Measurements from ENCODE around the gene IGFN1.
"Not testable (repeated sequence)": the region's sequence is repeated elsewhere in the genome, so short reads cannot be mapped to it uniquely, and the experiment has no call there.

The IGFN1 gene

DNA sequence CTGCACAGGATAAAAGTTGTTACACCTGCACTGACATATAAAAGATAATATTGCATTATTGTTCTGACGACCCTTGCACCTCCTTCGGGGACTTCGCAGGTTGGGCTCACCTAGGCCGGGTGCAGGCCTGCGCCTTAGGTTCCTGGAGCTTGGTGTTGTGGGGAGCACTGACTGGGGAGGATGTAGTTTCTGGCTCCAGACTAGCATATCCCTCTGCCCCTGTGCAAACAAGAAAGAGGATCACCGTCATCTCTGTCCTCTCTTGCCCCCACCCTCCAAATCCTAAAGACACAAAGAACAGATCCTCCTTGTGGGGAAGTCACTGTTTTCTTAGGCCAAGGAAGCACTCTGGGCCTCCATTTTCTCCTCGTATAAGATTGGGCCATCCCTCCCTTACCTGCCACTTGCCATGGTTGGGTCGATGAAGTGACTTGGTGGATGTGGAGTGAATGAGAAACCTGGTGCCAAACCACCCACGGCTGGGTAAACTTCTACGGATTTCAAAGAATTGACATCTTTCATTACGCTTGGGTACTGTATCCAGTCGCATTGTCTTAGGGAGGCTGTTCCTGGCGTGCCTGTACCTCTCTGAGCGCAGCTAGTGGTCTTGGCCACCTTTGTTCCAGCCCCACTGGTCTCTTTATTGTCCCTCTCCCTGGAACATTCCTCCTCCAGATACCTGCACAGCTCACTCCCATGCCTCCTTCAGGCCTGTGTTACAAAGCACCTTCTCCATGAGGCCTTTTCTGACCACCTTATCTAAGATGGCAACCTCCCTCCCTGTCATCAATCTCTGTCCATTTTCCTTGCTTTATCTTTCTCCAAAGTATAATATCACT, 58.3 kb downstream of the IGFN1 start:
- no peak for DNase-seq (ENCODE audit: low read depth in 2 of 2)

DNA sequence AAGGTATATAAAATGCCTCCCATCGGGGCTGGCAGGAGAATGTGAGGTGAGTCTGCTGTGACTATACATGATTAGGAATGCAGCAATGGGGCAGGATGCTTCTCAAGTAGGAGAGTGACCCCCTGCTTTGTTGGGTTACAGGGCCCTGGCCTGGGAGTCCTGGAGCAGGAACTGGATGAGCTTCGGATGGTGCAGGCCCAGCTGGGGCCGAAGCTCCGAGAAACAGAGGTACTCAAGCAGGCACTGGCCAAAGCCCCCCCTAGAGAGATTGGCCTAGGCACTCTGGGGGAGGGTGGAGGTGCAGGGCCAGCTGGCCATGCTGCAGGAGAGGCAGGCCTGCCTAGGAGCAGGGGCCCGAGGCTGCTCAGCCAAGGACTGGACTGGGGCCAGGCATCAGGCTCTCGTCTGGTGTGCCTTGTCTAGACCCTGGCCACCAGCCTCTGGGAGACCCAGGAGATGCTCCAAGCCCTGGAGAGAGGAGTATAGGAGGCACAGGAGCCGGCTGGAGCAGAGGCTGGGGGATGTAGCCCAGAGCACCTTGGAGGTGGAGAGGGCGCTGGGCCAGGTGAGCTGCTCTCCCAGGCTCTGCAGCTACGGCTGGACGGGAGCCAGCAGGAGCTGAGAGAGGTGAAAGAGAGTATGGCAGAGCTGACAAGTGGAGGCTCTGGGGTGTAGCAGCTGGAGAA, 59.8 kb downstream of the IGFN1 start:
- DNase-seq (ENCODE audit: low read depth in 2 of 2) = no peak

DNA sequence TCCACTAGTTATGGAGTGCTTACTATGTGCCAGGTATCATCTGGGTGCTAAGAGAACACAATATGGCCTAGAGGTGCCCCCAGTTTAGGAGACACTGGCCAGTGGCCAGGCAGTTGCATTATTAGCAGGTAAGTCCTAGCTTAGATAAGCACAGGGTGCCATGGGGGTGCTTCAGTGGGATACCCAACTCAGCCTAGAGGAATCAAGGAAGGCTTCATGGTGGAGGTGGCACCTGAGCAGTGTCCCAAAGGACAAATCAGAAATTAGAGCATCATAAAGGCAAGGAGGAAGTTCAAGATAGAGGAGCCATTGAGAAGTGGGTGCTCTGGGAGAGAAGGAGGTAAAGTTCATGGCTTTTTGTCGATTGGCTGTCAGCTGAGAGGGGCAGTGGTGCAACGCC, 60.8 kb downstream of the IGFN1 start:
- no peak for DNase-seq (ENCODE audit: low read depth in 2 of 2)

DNA sequence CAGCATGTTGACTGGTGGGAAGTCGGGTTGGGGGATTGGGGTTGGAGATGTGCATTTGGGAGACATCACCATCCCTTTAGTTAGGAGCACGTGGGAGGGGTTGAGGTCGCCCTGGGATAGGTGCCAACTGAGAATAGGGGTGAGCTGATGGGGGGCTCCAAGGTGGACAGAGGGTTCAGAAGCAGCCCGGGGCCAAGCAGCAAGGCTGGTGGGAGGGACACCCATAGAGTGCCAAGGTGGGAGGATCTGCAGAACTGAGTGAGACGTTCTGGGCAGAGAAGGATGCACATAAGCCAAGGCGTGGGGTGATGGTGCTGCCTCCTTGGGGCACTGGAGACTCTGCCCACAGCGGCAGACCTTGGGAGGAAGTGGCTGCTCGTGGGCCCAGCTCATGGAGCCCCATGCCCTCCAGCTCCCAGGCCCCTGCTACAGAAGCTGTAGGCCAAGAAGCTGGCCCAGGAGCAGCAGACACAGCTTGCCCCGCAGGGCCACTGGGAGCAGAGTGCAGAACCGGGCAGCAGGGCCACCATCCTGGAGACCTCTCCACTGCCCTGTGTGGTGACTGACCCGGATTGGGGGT, 61.3 kb downstream of the IGFN1 start:
- no peak for DNase-seq (ENCODE audit: low read depth in 2 of 2)

DNA sequence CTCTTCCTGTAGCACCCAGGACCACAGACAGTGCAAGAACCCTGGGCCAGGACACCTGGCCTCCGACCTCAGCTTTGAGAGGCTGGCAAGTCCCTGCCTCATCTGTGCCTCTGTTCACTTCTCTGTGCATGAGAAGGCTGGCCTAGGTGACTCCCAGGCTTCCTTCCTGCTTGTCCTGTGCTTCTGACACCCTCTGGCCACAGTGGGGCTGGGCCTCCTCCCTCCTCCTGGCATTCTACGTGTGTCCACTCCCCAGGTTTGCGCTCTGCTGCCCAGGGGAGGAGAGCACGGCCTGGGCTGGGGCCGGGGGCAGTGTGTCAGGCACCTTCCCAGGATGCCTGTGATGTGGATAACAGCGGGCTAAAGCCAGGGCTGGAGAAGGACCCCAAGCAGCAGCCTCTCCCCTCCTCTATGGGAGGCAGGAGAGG, 62.3 kb downstream of the IGFN1 start:
- no peak for DNase-seq (ENCODE audit: low read depth in 2 of 2)

DNA sequence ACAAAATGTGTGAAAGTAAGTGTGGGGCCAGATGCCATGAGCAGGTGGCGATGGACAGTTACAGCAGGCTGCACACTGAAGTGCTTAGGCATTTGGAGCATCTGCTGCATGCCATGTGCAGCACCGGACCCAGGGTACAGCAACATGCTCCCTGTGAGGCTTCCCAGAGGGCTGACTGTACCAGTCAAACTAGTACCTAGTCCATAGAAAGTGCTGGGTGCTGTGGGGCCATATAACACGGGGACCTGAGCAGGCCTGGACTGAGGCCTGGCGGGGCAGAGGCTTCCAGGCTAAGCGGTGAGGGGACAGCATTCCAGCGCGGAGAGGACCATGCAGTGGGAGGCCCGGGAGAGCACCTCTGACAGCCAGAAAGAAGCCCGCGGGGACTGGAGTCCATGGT, 62.8 kb downstream of the IGFN1 start:
- no peak for DNase-seq (ENCODE audit: low read depth in 2 of 2)

DNA sequence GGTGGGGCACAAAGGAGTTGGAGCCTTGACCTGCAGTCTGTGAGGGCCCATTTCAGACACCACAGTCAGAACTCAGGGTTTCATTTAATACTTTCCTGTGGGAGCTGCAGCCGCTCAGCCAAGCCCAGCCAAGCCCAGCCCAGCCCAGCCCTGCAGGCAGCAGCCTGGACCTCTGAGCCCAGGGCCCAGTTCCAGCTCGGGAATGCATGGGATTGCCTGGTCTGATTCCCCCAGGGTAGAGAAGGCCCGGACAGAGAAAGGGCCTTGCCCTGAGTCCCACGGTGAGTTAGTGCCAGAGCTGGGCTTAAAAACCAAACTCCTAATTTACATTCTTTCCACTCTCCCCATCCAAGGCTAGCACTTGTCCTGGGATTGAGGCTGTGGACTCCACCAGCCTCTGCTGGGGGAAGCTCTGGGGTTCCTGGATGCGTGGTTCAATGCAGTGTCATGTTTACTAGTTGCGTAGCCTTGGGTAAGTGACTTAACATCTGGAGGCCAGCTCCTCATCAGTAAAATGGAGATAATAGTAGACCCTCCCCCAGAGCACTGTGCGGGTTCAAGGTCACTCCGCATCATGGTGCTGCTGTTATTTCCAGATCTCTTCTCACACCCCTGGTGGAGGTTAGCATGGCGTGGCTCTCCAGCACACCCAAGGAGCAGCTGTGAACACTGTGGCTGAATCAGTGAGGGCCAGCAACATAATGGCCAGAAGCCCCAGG, 63.4 kb downstream of the IGFN1 start:
- no peak for DNase-seq (ENCODE audit: low read depth in 2 of 2)

DNA sequence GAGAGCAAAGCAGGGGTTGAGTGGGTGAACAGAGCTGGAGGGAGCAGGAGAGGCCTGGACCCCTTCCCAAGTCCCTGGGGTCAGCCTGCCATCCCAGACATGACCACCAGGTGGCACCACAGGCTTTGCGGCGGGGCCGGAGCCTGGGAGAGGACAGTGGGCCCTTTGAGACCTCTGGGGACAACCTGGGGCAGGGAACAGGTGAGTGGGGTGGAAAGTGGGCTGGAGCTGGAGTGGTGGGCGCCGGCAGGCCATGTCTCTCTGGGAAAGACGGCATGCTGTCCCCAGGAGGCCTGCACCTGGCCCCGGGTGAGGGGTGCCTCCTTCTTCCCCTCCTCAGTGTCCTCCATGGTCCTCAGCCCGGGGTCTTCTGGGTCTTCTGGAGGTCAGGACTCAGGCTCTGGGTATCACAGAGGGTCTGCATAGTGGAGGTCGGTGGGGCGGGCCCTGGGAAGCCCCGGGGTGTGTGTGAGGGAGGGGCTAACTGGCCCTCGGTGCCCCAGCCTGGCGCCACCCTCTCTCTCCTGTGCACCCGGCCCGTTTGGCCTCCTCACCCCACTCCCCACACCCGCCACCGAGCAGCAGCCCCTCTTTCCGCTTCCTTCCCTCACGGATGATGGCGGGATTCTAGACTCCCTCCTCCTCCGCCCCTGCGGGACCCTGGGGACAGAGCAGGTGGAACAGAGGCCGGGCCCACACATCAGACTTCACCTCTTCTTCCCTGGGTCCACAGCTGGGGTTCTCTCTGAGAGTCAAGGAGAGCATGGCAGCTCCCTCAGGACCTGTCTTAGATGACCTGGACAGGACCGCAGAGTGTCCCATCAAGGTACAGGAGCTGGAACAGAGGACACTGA, 64.2 kb downstream of the IGFN1 start:
- peak; percentile 14 to 37 for DNase-seq (ENCODE audit: low read depth in 2 of 2)

DNA sequence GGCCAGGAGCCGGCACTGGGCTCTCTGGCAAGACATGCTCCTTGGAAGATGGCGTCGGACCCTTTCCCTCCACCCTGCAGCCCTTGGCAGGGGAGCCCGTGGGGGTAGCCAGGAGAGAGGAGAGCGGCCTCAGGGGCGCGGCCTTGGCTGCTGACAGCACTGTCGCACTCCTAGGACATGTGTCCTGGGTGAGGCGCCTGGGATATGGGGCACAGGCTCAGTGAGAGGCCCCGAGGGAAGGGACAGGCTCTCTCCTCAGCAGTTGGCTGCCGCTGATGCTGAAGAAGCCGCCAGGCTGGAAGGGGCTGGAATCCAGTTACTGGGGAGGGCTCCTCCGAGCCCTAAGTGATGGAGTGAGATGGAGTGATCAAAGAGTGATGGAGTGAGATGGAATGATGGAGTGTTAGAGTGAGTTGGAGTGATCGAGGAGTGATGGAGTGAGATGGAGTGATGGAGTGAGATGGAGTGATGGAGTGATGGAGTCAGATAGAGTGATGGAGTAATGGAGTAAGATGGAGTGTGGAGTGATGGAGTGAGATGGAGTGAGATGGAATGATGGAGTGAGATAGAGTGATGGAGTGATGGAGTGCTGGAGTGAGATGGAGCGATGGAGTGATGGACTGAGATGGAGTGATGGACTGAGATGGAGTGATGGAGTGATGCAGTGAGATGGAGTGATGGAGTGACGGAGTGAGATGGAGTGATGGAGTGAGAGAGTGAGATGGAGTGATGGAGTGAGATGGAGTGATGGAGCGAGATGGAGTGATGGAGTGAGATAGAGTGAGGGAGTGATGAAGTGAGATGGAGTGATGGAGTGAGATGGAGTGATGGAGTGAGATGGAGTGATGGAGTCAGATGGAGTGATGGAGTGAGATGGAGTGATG, 65.1 kb downstream of the IGFN1 start:
- no peak for DNase-seq (ENCODE audit: low read depth in 2 of 2)

DNA sequence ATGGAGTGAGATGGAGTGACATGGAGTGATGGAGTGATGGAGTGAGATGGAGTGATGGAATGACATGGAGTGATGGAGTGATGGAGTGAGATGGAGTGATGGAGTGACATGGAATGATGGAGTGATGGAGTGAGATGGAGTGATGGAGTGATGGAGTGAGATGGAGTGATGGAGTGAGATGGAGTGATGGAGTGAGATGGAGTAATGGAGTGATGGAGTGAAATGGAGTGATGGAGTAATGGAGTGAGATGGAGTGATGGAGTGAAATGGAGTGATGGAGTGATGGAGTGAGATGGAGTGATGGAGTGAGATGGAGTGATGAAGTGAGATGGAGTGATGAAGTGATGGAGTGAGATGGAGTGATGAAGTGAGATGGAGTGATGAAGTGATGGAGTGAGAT, 67.5 kb downstream of the IGFN1 start:
- not testable (repeated sequence) for DNase-seq (ENCODE audit: low read depth in 2 of 2)

DNA sequence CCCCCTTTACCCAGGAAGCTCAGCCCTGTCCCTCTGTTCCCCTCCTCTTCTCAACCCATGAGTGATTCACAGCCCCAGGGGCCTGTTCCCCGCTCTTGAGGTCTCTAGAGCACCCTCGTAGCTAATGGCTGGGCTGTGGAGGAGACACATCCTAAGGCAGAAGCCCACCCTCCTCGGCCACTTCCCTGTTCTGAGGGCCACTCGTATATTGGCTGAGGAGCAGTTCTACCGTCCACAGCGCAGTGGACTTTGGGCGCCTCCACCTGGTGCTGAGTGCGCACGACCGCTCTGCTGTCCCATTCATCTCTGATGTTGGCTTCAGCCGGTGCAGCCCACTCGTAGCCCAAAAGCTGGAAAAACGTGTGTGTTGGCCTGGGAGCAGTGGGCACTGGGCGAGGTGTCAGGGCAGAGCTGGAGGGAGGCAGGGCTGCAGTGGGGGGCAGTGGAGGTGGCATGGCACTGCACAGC, 68.2 kb downstream of the IGFN1 start:
- no peak for DNase-seq (ENCODE audit: low read depth in 2 of 2)

DNA sequence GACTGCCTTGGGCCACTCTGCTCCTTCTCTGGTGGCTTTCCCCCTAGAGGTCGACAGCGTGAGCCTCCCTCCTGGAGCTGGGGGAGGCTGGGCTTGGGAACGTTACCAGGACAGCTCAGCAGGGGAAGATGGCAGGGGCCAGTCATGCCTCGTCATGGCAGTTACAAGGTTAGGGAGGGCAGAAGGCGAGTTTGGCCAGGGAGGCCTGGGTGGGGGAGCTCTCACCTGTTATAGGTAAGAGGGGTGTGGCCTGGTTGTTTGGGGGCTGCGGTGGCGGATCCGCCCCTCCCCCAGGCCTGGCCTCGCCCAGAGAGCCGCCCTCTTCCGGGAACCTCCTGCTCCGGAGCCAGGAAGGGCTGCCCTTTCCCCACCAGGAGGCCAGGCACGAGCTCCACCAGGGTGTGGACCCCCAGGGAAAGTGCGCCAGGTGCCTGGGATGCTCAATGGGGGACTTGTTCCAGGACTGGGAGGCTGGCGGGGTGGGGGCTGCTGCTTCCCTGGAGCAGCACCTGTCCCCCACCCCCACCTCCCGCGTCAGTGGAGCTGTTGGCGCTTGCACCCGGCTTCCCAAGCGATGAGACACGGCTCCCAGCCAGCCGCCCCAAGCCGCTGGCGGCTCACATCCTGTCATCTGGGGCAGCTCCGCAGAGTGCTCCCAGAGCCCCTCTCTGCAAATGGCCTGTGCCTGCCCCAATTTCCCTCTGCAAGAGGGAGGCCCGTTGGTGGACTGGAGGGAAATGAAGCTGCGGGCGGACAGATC, 69.0 kb downstream of the IGFN1 start:
- DNase-seq (ENCODE audit: low read depth in 2 of 2) = no peak

DNA sequence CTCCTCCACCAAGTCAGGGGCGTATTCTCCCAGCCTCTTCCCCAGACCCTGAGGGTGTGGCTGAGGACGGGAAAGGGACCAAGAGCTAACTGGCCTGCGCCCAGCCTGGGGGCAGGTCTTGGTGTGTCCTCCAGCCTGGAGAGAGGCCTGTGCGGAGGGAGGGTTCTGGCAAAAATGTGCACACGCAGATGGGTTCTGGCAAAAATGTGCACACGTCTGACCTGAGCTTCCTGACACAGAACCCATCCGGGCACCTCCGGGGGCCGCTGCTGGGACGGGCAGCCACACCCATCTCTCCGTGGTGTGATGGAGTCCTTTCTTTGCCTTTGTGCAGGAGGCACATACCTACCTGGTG, 69.6 kb downstream of the IGFN1 start:
- no peak for DNase-seq (ENCODE audit: low read depth in 2 of 2)

DNA sequence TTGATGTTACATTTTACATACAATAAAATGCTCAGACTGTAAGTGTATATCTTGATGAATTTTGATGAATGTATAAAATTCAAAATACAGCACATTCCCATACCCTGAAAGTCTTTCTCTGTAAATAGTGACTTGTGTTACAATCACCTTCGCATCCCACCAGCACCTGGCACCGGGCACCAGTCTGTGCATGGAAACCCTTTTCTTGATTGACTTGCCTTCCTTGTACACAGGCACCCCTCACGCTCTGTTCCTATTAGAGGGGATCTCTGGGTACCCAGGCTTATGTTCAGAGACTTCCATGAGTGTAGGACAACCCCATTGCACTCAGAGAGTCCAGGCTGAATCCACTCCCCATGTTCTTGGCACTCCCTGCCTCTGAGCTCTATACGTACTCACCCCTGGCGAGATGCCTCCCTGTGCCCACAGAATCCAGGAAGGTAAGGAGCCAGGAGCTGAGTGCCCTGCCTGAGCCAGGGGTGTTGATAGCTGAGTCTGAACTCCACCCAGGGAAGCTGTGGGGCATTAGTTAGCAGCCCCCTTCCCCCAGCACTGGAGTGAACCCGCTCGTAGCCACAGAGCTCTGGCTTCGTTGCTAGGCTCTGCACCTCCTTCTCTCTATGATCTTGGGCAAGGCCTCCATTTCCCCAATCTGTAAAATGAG, 70.2 kb downstream of the IGFN1 start:
- DNase-seq (ENCODE audit: low read depth in 2 of 2) = no peak

DNA sequence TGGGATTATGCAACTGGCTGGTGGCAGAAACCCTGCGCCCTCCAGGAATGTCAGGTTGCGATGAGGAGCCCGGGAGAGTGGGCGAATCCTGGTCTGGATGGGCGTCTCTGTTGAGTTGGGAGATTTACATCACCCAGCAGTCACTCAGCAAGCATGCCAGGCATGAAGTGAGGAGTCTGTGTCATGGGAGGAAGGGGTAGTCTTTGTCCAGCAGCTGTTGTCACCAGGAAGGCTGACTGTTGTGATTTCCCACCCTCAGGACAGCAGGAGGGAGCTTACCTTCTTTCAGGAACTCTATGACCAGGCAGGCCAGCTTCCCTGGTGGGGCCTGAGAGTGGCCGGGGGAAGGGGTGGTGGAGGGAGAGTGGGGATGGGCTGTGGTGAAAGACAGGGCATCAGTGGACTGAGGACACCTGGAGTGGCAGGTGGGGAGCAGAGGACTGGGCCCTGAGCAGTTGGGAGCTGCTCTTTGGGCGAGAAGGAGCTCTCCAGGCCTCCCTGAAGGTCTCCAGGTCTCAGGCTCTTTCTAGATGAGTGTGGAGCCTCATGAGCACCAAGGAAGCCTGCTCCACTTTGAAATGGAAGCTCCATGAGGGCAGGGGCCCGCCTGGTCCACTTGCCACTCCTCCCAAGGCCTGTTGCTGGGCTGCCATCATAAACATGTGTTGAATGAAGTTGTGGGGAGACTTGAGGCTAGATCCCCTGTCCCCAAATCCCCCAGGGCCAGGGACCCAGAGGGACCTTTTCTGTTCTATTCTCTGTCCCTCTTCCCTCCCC, 71.3 kb downstream of the IGFN1 start:
- no peak for DNase-seq (ENCODE audit: low read depth in 2 of 2)

DNA sequence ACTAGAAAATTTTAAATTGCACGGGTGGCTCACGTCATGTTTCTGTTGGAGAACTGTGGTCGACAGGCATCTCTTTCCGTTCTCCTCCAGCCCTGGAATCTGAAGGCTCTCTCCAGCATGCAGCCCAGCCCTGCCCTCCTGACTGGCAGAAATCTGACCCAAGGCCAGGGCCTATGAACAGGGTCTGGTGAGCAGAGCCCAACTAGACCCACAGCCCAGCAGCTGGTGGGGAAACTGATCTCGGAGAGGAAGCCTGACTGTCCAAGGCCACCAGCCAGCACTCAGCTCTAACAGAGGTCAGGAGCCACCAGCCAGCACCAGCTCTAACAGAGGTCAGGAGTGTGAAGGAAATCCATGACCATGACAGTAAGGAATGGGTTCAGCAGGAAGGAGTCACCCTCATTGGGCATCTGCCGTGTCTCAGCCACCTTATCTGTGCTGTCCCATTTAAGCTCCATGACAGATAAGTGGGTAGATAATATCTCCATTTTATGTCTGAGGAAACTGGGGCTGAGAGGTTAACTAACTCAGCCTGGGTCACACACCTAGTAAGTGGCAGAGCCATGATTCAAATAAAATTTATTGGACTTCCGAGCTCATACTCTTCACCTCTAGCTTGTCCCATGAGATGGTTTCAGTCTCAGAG, 72.5 kb downstream of the IGFN1 start:
- DNase-seq (ENCODE audit: low read depth in 2 of 2) = no peak

DNA sequence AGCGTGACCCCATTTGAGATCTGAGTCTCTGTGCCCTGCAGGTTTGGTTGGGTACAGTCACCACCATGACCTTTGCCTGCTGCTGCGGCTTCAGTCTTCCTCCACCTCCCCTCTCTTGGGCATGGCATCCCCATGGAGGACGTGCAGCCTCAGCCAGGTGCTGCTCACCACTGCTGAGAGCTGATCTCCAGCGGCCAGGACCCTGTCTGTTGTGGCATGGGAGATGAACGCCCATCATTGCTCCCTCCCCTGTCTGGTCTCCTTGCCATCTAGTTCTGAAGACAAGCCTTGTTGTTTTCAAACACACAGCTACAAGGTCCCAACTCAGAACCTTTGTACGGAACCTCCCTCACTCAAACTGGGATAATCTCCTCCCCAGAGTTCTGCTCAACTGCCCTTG, 73.4 kb downstream of the IGFN1 start:
- DNase-seq (ENCODE audit: low read depth in 2 of 2) = no peak

DNA sequence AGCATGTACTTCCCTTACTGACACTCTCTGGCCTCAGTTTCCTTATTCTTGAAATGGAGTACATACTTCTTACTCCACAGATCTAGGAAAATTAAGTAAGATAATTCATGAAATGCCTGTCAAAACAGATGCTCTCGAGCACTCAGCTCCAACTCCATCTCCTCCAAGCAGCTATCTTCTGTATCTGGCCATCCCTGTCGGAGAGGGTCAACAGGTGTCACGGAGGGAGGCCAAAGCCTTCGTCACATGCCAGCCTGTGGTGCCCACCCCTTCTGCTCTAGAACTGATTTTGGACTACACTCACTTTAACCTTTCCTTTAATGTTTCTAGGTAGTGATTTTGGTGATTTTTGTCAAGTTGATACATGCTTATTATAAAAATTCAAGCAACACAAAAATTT, 73.9 kb downstream of the IGFN1 start:
- no peak for DNase-seq (ENCODE audit: low read depth in 2 of 2)
